H1 (cell line): ENCODE results near the gene STARD13. TPM values are rescaled to one million over a fixed set of nuclear protein-coding genes. Genes with fewer than 3 reads are reported as not detected.

ENCODE experiments used
- ASH2L ChIP-seq: fragments of 200-600, 300-600 bp; sonication (generic); IDR thresholded peaks from one replicate; pipeline ENCODE4 v1.7.1; 2017; ENCODE audit warnings: low read length
- EGR1 ChIP-seq: IDR thresholded peaks from 2 replicates; pipeline ENCODE4 v1.6.1; 2011; ENCODE audit warnings: low read depth, low read length, borderline replicate concordance
- HDAC6 ChIP-seq: IDR thresholded peaks from one replicate; pipeline ENCODE4 v1.7.1; 2012; ENCODE audit warnings: low read depth, mild to moderate bottlenecking, inconsistent platforms, low read length, moderate library complexity
- JUND ChIP-seq: IDR thresholded peaks from 2 replicates; pipeline ENCODE4 v1.6.1; 2011; ENCODE audit warnings: mild to moderate bottlenecking, improper control_type of control experiment, low read length
- MAFK ChIP-seq: IDR thresholded peaks from 2 replicates; pipeline ENCODE4 v1.6.1; 2012; ENCODE audit warnings: low read depth, mild to moderate bottlenecking, improper control_type of control experiment, low read length
- POLR2A ChIP-seq, 2 experiments: IDR thresholded peaks; 1 replicate in 1 of 2; 2 replicates in 1 of 2; pipeline ENCODE4 v1.6.1; 2011; ENCODE audit warnings: low read depth in 2 of 2, low read length in 2 of 2, mild to moderate bottlenecking in 2 of 2; ENCODE audit errors: control extremely low read depth in 1 of 2
- POLR2AphosphoS5 ChIP-seq: IDR thresholded peaks from 2 replicates; pipeline ENCODE4 v1.6.1; 2011; ENCODE audit warnings: low read depth, low read length
- RNF2 ChIP-seq: fragments of 200-900, 300-1000 bp; sonication (generic); IDR thresholded peaks from 2 replicates; pipeline ENCODE4 v1.7.1; 2016; ENCODE audit warnings: borderline replicate concordance, low read depth, mild to moderate bottlenecking, antibody characterized with exemption, low read length; ENCODE audit not compliant: poor library complexity, severe bottlenecking; ENCODE audit errors: missing control alignments
- RXRA ChIP-seq: IDR thresholded peaks from 2 replicates; pipeline ENCODE4 v1.6.1; 2011; ENCODE audit warnings: low read depth, mild to moderate bottlenecking, low read length, moderate library complexity; ENCODE audit not compliant: insufficient read depth
- TCF12 ChIP-seq: IDR thresholded peaks from 2 replicates; pipeline ENCODE4 v1.6.1; 2011; ENCODE audit warnings: low read depth, mild to moderate bottlenecking, low read length
- polyA plus RNA-seq, 7 experiments: library from polyadenylated mRNA; depleted of rRNA in 3 of 7; stranded (reverse) in 5 of 7; unstranded in 2 of 7; fragments of >200 nt in 5 of 7; fragments of 200-250 nt in 2 of 7; gene quantifications; 1 replicate in 5 of 7; 2 replicates in 1 of 7; 4 replicates in 1 of 7; pipeline versions ENCODE4 v1.2.1 to v1.2.3, GENCODE V29; 2011 to 2013; ENCODE audit warnings: missing spikeins in 2 of 7, mixed read lengths in 2 of 7
- total RNA-seq: library from RNA; stranded (reverse); fragmentation: NEBNext Ultra II Directional; extraction: Animal tissue kit (Norgen Biotek cat#: 25700); gene quantifications from 2 replicates; pipeline ENCODE4 v1.2.1, GENCODE V29; 2021
- TF ChIP-seq, protein P1 (sequence below): fragments of 300-600 bp; sonication (generic); IDR thresholded peaks from 2 replicates; pipeline ENCODE4 v1.7.1; 2012; ENCODE audit warnings: low read length, moderate library complexity, mild to moderate bottlenecking, inconsistent platforms; ENCODE audit not compliant: insufficient replicate concordance
- TF ChIP-seq, protein P2 (sequence below): IDR thresholded peaks from 2 replicates; pipeline ENCODE4 v1.6.1; 2012; ENCODE audit warnings: inconsistent platforms

STARD13 gene
- total and polyA plus RNA-seq, 2 of the 8 experiments (the other 6 are each of a cell fraction or from before 2014, with no cell fraction given) = 0.82 to 2.9 TPM

DNA sequence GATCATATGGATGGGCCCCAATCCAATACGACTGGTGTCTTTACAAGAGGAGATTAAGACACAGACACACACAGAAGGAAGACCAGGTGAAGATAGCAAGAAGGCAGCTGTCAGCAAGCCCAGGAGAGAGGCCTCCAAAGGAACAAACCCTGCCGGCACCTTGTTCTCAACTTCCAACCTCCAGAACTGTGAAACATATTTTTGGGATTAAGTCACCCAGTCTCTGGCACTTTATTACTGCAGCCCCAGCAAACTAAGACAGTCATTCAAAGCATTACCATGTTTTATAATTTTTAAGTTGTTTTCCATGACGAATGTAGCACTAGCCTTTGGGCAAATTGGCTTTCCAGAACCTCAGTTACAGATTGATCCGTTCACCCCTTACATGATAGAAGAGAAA lies 11.3 kb downstream of the STARD13 start (continued):
- TF ChIP-seq, protein P1, sequence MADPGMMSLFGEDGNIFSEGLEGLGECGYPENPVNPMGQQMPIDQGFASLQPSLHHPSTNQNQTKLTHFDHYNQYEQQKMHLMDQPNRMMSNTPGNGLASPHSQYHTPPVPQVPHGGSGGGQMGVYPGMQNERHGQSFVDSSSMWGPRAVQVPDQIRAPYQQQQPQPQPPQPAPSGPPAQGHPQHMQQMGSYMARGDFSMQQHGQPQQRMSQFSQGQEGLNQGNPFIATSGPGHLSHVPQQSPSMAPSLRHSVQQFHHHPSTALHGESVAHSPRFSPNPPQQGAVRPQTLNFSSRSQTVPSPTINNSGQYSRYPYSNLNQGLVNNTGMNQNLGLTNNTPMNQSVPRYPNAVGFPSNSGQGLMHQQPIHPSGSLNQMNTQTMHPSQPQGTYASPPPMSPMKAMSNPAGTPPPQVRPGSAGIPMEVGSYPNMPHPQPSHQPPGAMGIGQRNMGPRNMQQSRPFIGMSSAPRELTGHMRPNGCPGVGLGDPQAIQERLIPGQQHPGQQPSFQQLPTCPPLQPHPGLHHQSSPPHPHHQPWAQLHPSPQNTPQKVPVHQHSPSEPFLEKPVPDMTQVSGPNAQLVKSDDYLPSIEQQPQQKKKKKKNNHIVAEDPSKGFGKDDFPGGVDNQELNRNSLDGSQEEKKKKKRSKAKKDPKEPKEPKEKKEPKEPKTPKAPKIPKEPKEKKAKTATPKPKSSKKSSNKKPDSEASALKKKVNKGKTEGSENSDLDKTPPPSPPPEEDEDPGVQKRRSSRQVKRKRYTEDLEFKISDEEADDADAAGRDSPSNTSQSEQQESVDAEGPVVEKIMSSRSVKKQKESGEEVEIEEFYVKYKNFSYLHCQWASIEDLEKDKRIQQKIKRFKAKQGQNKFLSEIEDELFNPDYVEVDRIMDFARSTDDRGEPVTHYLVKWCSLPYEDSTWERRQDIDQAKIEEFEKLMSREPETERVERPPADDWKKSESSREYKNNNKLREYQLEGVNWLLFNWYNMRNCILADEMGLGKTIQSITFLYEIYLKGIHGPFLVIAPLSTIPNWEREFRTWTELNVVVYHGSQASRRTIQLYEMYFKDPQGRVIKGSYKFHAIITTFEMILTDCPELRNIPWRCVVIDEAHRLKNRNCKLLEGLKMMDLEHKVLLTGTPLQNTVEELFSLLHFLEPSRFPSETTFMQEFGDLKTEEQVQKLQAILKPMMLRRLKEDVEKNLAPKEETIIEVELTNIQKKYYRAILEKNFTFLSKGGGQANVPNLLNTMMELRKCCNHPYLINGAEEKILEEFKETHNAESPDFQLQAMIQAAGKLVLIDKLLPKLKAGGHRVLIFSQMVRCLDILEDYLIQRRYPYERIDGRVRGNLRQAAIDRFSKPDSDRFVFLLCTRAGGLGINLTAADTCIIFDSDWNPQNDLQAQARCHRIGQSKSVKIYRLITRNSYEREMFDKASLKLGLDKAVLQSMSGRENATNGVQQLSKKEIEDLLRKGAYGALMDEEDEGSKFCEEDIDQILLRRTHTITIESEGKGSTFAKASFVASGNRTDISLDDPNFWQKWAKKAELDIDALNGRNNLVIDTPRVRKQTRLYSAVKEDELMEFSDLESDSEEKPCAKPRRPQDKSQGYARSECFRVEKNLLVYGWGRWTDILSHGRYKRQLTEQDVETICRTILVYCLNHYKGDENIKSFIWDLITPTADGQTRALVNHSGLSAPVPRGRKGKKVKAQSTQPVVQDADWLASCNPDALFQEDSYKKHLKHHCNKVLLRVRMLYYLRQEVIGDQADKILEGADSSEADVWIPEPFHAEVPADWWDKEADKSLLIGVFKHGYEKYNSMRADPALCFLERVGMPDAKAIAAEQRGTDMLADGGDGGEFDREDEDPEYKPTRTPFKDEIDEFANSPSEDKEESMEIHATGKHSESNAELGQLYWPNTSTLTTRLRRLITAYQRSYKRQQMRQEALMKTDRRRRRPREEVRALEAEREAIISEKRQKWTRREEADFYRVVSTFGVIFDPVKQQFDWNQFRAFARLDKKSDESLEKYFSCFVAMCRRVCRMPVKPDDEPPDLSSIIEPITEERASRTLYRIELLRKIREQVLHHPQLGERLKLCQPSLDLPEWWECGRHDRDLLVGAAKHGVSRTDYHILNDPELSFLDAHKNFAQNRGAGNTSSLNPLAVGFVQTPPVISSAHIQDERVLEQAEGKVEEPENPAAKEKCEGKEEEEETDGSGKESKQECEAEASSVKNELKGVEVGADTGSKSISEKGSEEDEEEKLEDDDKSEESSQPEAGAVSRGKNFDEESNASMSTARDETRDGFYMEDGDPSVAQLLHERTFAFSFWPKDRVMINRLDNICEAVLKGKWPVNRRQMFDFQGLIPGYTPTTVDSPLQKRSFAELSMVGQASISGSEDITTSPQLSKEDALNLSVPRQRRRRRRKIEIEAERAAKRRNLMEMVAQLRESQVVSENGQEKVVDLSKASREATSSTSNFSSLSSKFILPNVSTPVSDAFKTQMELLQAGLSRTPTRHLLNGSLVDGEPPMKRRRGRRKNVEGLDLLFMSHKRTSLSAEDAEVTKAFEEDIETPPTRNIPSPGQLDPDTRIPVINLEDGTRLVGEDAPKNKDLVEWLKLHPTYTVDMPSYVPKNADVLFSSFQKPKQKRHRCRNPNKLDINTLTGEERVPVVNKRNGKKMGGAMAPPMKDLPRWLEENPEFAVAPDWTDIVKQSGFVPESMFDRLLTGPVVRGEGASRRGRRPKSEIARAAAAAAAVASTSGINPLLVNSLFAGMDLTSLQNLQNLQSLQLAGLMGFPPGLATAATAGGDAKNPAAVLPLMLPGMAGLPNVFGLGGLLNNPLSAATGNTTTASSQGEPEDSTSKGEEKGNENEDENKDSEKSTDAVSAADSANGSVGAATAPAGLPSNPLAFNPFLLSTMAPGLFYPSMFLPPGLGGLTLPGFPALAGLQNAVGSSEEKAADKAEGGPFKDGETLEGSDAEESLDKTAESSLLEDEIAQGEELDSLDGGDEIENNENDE = no peak
- TF ChIP-seq POLR2AphosphoS5 = no peak
- TF ChIP-seq MAFK = no peak
- no peak for TF ChIP-seq HDAC6
- TF ChIP-seq, protein P2, sequence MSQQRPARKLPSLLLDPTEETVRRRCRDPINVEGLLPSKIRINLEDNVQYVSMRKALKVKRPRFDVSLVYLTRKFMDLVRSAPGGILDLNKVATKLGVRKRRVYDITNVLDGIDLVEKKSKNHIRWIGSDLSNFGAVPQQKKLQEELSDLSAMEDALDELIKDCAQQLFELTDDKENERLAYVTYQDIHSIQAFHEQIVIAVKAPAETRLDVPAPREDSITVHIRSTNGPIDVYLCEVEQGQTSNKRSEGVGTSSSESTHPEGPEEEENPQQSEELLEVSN = no peak
- no peak for TF ChIP-seq RXRA
- no peak for TF ChIP-seq POLR2A (IDR thresholded peaks at IDR 0.05; ENCODE audit: control extremely low read depth in 1 of 2, low read depth in 2 of 2, low read length in 2 of 2)
- TF ChIP-seq JUND = no peak
- no peak for TF ChIP-seq TCF12
- TF ChIP-seq EGR1 = no peak
- TF ChIP-seq ASH2L = no peak
- no peak for TF ChIP-seq RNF2
